ENCODE measurements around the gene ADCY4. TPM values are rescaled to one million over a fixed set of nuclear protein-coding genes. Genes with fewer than 3 reads are reported as not detected.

ADCY4 gene
- total RNA-seq, 1 experiment from 2014 or later: 0.86 TPM

GRCh38 chr14:24312736-24313507, 21.9 kb downstream of the ADCY4 start:
- Histone ChIP-seq H3K79me2 (ENCODE audit: insufficient read depth, low read length) (no peaks in the 10 kb centered on the region), H3K36me3 (ENCODE audit: control insufficient read depth in 1 of 2, insufficient read depth in 2 of 2, low read length in 2 of 2) (peaks cover 4 to 5% of the 10 kb centered on the region in 2 experiments; a peak in 2 of 4 replicates), H3K27me3 (ENCODE audit: insufficient read depth, low read length) (no peaks in the 10 kb centered on the region), H3K4me2 (ENCODE audit: low read length) (no peak overlapping the region), H3K4me3 (replicated peaks in 1 of 2; ENCODE audit: low read depth in 1 of 2, low read length in 2 of 2) (no peak overlapping the region), H3K9me3 (ENCODE audit: control insufficient read depth in 1 of 2, insufficient read depth in 1 of 2, low read depth in 1 of 2, low read length in 2 of 2) (no peaks in the 10 kb centered on the region), H3K27ac (ENCODE audit: low read depth, low read length) (no peak overlapping the region), H3K9ac (ENCODE audit: low read length) (no peak overlapping the region), H3K4me1 (ENCODE audit: control insufficient read depth in 1 of 2, insufficient read depth in 2 of 2, low read length in 2 of 2) (peaks cover 13 to 28% of the 10 kb centered on the region in 2 experiments), H3K9me2 (ENCODE audit: insufficient read depth) (no peaks in the 10 kb centered on the region), H4K20me1 (ENCODE audit: insufficient read depth) (no peaks in the 10 kb centered on the region), H2AFZ (ENCODE audit: low read depth, low read length, poor library complexity, severe bottlenecking) (no peak overlapping the region)
- no peak for DNase-seq (ENCODE audit: low read depth, low spot score)
- ATAC-seq: no peak
- ChIA-PET CTCF (interaction anchor here (1.6 kb wide), 1 partner anchor 119 kb away, joined by 3 read pairs; no protein-coding TSS in a partner anchor), POLR2A (no interaction called here), RAD21 (ENCODE audit: low non-redundant PET in 1 of 2, low total read pairs in 2 of 2, uncharacterized antibody in 2 of 2, unreplicated experiment in 2 of 2) (interaction anchor here in 1 of 2 experiments (1.1 kb wide), 1 partner anchor 21 kb away, joined by 3 read pairs; no protein-coding TSS in a partner anchor)
- intact Hi-C loops (cut with micrococcal nuclease): no loop called here
- TF ChIP-seq POLR2A (IDR thresholded peaks at IDR 0.05; ENCODE audit: borderline replicate concordance, extremely low read depth, insufficient read depth, insufficient read length): no peak
- TF ChIP-seq EGR1 (IDR thresholded peaks at IDR 0.05; ENCODE audit: low read depth): no peak
- no peak for TF ChIP-seq SRF (IDR thresholded peaks at IDR 0.05; ENCODE audit: low read depth)
- no peak for TF ChIP-seq RAD21 (IDR thresholded peaks at IDR 0.05; ENCODE audit: low read depth)
- TSS peak; percentile 3 for BruUV-seq (replicated peaks)

DNA sequence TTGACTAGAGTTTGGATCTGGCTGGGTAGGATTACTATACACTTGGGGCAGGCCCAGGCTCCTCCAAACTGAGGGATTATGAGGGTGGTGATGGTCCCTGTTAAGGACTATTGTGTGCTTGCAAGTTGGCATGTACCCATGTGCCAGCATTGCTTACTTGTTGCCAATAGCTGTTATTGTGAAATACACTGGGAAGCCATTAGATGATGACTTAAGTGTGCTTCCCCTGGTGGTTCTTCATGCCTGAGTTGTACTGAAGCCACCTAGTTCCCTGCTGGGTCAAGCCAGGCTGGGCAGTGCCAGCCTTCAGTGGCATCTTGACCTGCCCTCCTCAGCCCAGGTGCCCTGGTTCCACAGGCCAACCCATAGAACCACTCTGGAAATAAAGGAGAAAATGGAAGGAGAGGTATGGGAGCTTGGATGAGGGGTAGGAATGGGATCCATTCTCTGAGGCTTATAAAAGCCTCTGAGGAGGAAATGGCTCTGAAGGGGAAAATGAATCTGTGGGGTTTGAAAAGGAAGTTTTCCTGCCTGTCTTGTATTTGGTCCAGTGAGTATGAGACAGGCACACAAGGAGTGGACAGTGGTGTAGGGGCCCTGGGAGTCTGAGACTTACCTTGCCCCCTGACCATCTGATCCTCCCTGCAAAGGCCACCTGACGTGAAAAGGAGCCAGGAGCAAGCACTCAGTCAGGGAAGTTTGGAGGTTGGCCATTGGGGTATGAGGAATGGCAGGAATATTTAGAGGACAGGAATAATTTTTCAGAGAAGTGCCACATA, 22.8 kb downstream of the ADCY4 start:
- H3K36me3 ChIP-seq (ENCODE audit: control insufficient read depth in 1 of 2, insufficient read depth in 2 of 2, low read length in 2 of 2): peaks cover 4 to 5% of the 10 kb centered on the region in 2 experiments; a peak in 2 of 4 replicates
- BruUV-seq (replicated peaks): no TSS peak
- no peak for DNase-seq (ENCODE audit: low read depth, low spot score)
- H3K4me3 ChIP-seq (replicated peaks in 1 of 2; ENCODE audit: low read depth in 1 of 2, low read length in 2 of 2): no peak overlapping the region
- ChIA-PET CTCF (interaction anchor here (1.6 kb wide), 1 partner anchor 119 kb away, joined by 3 read pairs; no protein-coding TSS in a partner anchor), RAD21 (ENCODE audit: low non-redundant PET in 1 of 2, low total read pairs in 2 of 2, uncharacterized antibody in 2 of 2, unreplicated experiment in 2 of 2) (no interaction called here), POLR2A (no interaction called here)
- intact Hi-C loops (cut with micrococcal nuclease): no loop called here
- no peak for ATAC-seq
- H3K4me1 ChIP-seq (ENCODE audit: control insufficient read depth in 1 of 2, insufficient read depth in 2 of 2, low read length in 2 of 2): peaks cover 10 to 28% of the 10 kb centered on the region in 2 experiments
- no peaks in the 10 kb centered on the region for H3K79me2 ChIP-seq (ENCODE audit: insufficient read depth, low read length)
- H3K9ac ChIP-seq (ENCODE audit: low read length): no peak overlapping the region
- no peak overlapping the region for H3K4me2 ChIP-seq (ENCODE audit: low read length)
- no peak overlapping the region for H3K27ac ChIP-seq (ENCODE audit: low read depth, low read length)
- no peaks in the 10 kb centered on the region for H3K9me2 ChIP-seq (ENCODE audit: insufficient read depth)
- no peak overlapping the region for H2AFZ ChIP-seq (ENCODE audit: low read depth, low read length, poor library complexity, severe bottlenecking)
- no peaks in the 10 kb centered on the region for H3K27me3 ChIP-seq (ENCODE audit: insufficient read depth, low read length)
- no peaks in the 10 kb centered on the region for H3K9me3 ChIP-seq (ENCODE audit: control insufficient read depth in 1 of 2, insufficient read depth in 1 of 2, low read depth in 1 of 2, low read length in 2 of 2)
- H4K20me1 ChIP-seq (ENCODE audit: insufficient read depth): no peaks in the 10 kb centered on the region
- TF ChIP-seq ELF1 (IDR thresholded peaks at IDR 0.05; ENCODE audit: borderline replicate concordance, low read depth) (no peak), SIN3A (IDR thresholded peaks at IDR 0.05; ENCODE audit: low read depth) (no peak), SP1 (IDR thresholded peaks at IDR 0.05; ENCODE audit: low read depth) (no peak), ATF3 (IDR thresholded peaks at IDR 0.05) (no peak), CBX3 (IDR thresholded peaks at IDR 0.05; ENCODE audit: low read depth) (no peak), TCF7L2 (IDR thresholded peaks at IDR 0.05; ENCODE audit: borderline replicate concordance, extremely low read depth, insufficient read depth, insufficient read length) (no peak), POLR2A (IDR thresholded peaks at IDR 0.05; ENCODE audit: borderline replicate concordance, extremely low read depth, insufficient read depth, insufficient read length) (no peak), YY1 (IDR thresholded peaks at IDR 0.05; ENCODE audit: extremely low read depth, insufficient replicate concordance, low read depth, low read length) (no peak), ZNF274 (IDR thresholded peaks at IDR 0.05; ENCODE audit: low read depth, low read length) (no peak), CEBPB (IDR thresholded peaks at IDR 0.05; ENCODE audit: low read depth) (no peak), EZH2 (IDR thresholded peaks at IDR 0.05) (no peak), EGR1 (IDR thresholded peaks at IDR 0.05; ENCODE audit: low read depth) (no peak), EZH2phosphoT487 (IDR thresholded peaks at IDR 0.05; ENCODE audit: borderline replicate concordance) (no peak), RAD21 (IDR thresholded peaks at IDR 0.05; ENCODE audit: low read depth) (no peak)
- TF ChIP-seq, protein P1, sequence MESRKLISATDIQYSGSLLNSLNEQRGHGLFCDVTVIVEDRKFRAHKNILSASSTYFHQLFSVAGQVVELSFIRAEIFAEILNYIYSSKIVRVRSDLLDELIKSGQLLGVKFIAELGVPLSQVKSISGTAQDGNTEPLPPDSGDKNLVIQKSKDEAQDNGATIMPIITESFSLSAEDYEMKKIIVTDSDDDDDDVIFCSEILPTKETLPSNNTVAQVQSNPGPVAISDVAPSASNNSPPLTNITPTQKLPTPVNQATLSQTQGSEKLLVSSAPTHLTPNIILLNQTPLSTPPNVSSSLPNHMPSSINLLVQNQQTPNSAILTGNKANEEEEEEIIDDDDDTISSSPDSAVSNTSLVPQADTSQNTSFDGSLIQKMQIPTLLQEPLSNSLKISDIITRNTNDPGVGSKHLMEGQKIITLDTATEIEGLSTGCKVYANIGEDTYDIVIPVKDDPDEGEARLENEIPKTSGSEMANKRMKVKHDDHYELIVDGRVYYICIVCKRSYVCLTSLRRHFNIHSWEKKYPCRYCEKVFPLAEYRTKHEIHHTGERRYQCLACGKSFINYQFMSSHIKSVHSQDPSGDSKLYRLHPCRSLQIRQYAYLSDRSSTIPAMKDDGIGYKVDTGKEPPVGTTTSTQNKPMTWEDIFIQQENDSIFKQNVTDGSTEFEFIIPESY (IDR thresholded peaks at IDR 0.05; ENCODE audit: extremely low read depth, insufficient replicate concordance, low read length): no peak
